OCI-LY3 (cell line): ENCODE measurements around the gene MGST3.

Experiments
- H2AFZ ChIP-seq: fragments of 200-600, 300-600 bp; shearing (Covaris generic); 2 replicates; pipeline ENCODE4 v1.6.0; 2014; ENCODE audit warnings: antibody characterized with exemption, low read depth, low read length
- H3K27ac ChIP-seq: fragments of 200-600, 300-600 bp; sonication (generic); 2 replicates; pipeline ENCODE4 v1.5.1; 2014; ENCODE audit warnings: mild to moderate bottlenecking, low read length, moderate library complexity, mixed read lengths
- H3K27me3 ChIP-seq: fragments of 200-600, 300-600 bp; sonication (generic); 2 replicates; pipeline ENCODE4 v1.6.1; 2014; ENCODE audit warnings: low read depth, low read length, mixed read lengths
- H3K36me3 ChIP-seq: fragments of 200-600, 300-600 bp; sonication (generic); replicated peaks from 2 replicates; pipeline ENCODE3; 2014; ENCODE audit warnings: low read depth, low read length, mixed read lengths
- H3K4me1 ChIP-seq: fragments of 300-600, 200-600 bp; sonication (generic); 2 replicates; pipeline ENCODE4 v1.6.1; 2014; ENCODE audit warnings: low read length, mixed read lengths
- H3K4me2 ChIP-seq: fragments of 200-600, 300-600 bp; sonication (generic); 2 replicates; pipeline ENCODE4 v1.6.1; 2014; ENCODE audit warnings: low read length, mixed read lengths
- H3K4me3 ChIP-seq: fragments of 300-600, 200-600 bp; sonication (generic); 2 replicates; pipeline ENCODE4 v1.5.1; 2014; ENCODE audit warnings: antibody characterized with exemption, mild to moderate bottlenecking, low read length, moderate library complexity
- H3K79me2 ChIP-seq: fragments of 300-600, 200-600 bp; shearing (Covaris generic); 2 replicates; pipeline ENCODE4 v1.6.1; 2014; ENCODE audit warnings: mild to moderate bottlenecking, low read length, mixed read lengths
- H3K9ac ChIP-seq: fragments of 300-600, 200-600 bp; shearing (Covaris generic); 2 replicates; pipeline ENCODE4 v1.6.0; 2014; ENCODE audit warnings: mild to moderate bottlenecking, low read length, moderate library complexity
- H3K9me3 ChIP-seq: fragments of 200-600, 300-600 bp; shearing (Covaris generic); 2 replicates; pipeline ENCODE4 v1.6.1; 2014; ENCODE audit warnings: low read length, mixed read lengths; ENCODE audit not compliant: insufficient read depth
- H4K20me1 ChIP-seq: fragments of 200-600, 300-600 bp; sonication (generic); 2 replicates; pipeline ENCODE4 v1.6.1; 2016; ENCODE audit warnings: low read length, mixed read lengths; ENCODE audit not compliant: insufficient read depth
- EZH2phosphoT487 ChIP-seq: fragments of 200-600 bp; shearing (Covaris generic); IDR thresholded peaks from 2 replicates; pipeline ENCODE4 v1.6.1; 2018; ENCODE audit warnings: antibody characterized with exemption, mixed run types, low read depth
- TF ChIP-seq, protein P1 (sequence below): fragments of 200-600, 300-600 bp; sonication (generic); IDR thresholded peaks from 2 replicates; pipeline ENCODE4 v1.5.1; 2014; ENCODE audit warnings: antibody characterized with exemption, low read length, low read depth

The MGST3 gene

GRCh38 chr1:165661703-165662102 is 30.7 kb downstream of the MGST3 start:
- Histone ChIP-seq H4K20me1 (peaks cover 7% of the 10 kb centered on the region; the same call in 1 of the 2 replicates), H2AFZ (no peak overlapping the region), H3K36me3 (peaks cover 59% of the 10 kb centered on the region), H3K9ac (no peak overlapping the region), H3K9me3 (no peaks in the 10 kb centered on the region), H3K27me3 (no peaks in the 10 kb centered on the region), H3K79me2 (no peaks in the 10 kb centered on the region), H3K4me2 (no peak overlapping the region), H3K4me1 (peaks cover 15% of the 10 kb centered on the region), H3K4me3 (no peak overlapping the region), H3K27ac (no peak overlapping the region)
- TF ChIP-seq, protein P1, sequence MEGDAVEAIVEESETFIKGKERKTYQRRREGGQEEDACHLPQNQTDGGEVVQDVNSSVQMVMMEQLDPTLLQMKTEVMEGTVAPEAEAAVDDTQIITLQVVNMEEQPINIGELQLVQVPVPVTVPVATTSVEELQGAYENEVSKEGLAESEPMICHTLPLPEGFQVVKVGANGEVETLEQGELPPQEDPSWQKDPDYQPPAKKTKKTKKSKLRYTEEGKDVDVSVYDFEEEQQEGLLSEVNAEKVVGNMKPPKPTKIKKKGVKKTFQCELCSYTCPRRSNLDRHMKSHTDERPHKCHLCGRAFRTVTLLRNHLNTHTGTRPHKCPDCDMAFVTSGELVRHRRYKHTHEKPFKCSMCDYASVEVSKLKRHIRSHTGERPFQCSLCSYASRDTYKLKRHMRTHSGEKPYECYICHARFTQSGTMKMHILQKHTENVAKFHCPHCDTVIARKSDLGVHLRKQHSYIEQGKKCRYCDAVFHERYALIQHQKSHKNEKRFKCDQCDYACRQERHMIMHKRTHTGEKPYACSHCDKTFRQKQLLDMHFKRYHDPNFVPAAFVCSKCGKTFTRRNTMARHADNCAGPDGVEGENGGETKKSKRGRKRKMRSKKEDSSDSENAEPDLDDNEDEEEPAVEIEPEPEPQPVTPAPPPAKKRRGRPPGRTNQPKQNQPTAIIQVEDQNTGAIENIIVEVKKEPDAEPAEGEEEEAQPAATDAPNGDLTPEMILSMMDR: no peak
- no peak for TF ChIP-seq EZH2phosphoT487

DNA sequence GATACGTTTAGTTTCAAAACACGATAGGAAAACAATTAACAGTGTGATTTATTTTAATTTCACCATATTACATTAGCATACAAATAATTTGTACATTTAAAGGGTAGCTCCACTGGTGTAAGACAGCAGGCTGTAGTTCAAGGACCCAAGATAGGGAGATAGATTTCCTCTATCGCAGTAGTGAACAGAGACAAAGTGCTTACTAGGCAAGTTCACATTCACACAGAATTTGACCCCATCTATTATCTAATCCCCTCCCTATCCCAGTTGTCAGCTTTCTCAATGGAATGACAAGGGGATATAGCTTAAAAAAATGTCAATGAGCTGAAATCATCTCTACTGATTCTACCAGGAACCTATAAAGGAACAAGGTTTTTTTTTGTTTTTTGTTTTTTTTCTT is 31.2 kb downstream of the MGST3 start:
- Histone ChIP-seq H3K36me3 (peaks cover 63% of the 10 kb centered on the region), H4K20me1 (peaks cover 7% of the 10 kb centered on the region; the same call in 1 of the 2 replicates), H3K27me3 (no peaks in the 10 kb centered on the region), H3K9me3 (no peaks in the 10 kb centered on the region), H3K27ac (no peak overlapping the region), H3K4me1 (peaks cover 15% of the 10 kb centered on the region), H3K4me2 (no peak overlapping the region), H3K4me3 (no peak overlapping the region), H3K9ac (no peak overlapping the region), H3K79me2 (no peaks in the 10 kb centered on the region), H2AFZ (no peak overlapping the region)
- TF ChIP-seq, protein P1: no peak
- TF ChIP-seq EZH2phosphoT487: no peak

DNA sequence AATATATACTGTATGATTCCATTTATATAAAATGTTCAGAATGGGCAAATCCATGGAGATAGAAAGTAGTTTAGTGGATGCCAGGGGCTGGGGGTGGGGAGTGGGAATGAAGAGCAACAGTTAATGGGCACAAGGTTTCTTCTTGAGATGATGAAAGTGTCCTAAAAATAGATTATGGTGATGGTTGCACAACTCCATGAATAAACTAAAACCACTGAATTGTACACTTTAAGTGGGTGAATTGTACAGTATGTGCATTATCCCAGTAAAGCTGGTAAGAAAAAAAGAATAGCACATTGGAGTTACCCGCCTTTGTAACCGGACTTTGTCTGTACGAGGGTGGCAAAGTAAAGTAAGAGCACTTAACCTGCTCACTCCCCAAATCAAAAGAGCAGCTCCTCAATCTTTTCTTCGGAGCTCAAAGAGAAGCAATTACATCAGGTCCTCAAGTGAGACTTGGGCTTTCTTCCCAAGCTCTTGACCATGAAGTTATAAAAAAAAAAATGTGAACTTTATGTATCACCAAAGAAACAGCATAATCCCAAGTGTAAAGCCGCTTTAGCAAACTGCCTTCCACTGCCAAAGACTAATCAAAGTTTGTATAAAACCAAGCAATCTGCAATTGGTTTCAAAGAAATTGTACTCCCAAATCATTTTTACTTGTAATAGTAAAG is 35.3 kb downstream of the MGST3 start:
- Histone ChIP-seq H3K79me2 (no peaks in the 10 kb centered on the region), H4K20me1 (no peaks in the 10 kb centered on the region), H3K27me3 (no peaks in the 10 kb centered on the region), H3K27ac (no peak overlapping the region), H3K36me3 (peaks cover 63% of the 10 kb centered on the region), H3K4me1 (no peaks in the 10 kb centered on the region), H3K9ac (no peak overlapping the region), H2AFZ (no peak overlapping the region), H3K4me2 (no peak overlapping the region), H3K9me3 (no peaks in the 10 kb centered on the region), H3K4me3 (no peak overlapping the region)
- TF ChIP-seq EZH2phosphoT487: no peak
- TF ChIP-seq, protein P1: no peak

DNA sequence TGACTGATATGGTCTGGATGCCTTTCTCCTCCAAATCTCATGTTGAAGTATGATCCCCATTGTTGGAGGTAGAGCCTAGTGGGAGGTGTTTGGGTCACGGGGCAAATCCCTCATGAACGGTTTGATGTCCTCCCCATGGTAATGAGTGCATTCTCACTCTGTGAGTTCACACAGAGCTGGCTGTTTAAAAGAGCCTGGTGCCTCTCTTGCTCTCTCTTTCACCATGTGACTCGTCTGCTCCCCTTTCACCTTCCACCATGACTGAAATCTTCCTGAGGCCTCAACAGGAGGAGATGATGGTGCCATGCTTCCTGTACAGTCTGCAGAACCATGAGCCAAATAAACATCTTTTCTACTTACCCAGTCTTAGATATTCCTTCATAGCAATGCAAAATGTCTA is 37.1 kb downstream of the MGST3 start:
- no peak for TF ChIP-seq EZH2phosphoT487
- TF ChIP-seq, protein P1: no peak
- Histone ChIP-seq H3K4me1 (no peaks in the 10 kb centered on the region), H3K27ac (no peak overlapping the region), H3K4me3 (no peak overlapping the region), H3K27me3 (no peaks in the 10 kb centered on the region), H3K9ac (no peak overlapping the region), H2AFZ (no peak overlapping the region), H3K79me2 (no peaks in the 10 kb centered on the region), H3K36me3 (peaks cover 56% of the 10 kb centered on the region), H4K20me1 (no peaks in the 10 kb centered on the region), H3K9me3 (no peaks in the 10 kb centered on the region), H3K4me2 (no peak overlapping the region)
